Common myeloid progenitor, CD34-positive (primary cell): ENCODE measurements around the gene ZNF646.

ENCODE experiments used
- CTCF ChIA-PET: fragments of 350-600 bp; sonication (Branson Sonifier 250); formaldehyde crosslinking; loops from one replicate; lab custom pipeline; 2021; ENCODE audit warnings: antibody characterized with exemption; lab: Charles Lee
- POLR2A ChIA-PET: fragments of 350-600 bp; sonication (Branson Sonifier 250); formaldehyde crosslinking; loops from one replicate; lab custom pipeline; 2021; ENCODE audit warnings: antibody characterized with exemption; lab: Charles Lee
- DNase-seq, 3 donors: peaks; one replicate each; pipeline versions ENCODE4 v3.0.0 to v3.0.0-alpha.2; 2013
- H3K27ac ChIP-seq, 2 experiments: 1 replicate in 1 of 2; 2 replicates in 1 of 2; pipeline ENCODE4 v1.7.0; 2013; ENCODE audit warnings: inconsistent platforms in 2 of 2, low read length in 2 of 2, mild to moderate bottlenecking in 2 of 2, low read depth in 1 of 2, moderate library complexity in 1 of 2; ENCODE audit not compliant: severe bottlenecking in 2 of 2, insufficient read depth in 1 of 2, poor library complexity in 1 of 2
- H3K27me3 ChIP-seq, 5 experiments: replicated peaks in 2 of 5; 1 replicate in 3 of 5; 2 replicates in 2 of 5; pipeline versions ENCODE4 v1.6.1 to v1.7.0; 2013; ENCODE audit warnings: low read length in 4 of 5, mild to moderate bottlenecking in 2 of 5, moderate library complexity in 2 of 5, inconsistent platforms in 1 of 5; ENCODE audit not compliant: insufficient read depth in 5 of 5, control insufficient read depth in 4 of 5
- H3K36me3 ChIP-seq, 4 experiments: 1 replicate in 2 of 4; 2 replicates in 2 of 4; pipeline versions ENCODE4 v1.6.1 to v1.7.0; 2013; ENCODE audit warnings: low read length in 3 of 4, control low read depth in 1 of 4, mild to moderate bottlenecking in 1 of 4; ENCODE audit not compliant: control insufficient read depth in 4 of 4, insufficient read depth in 4 of 4
- H3K4me1 ChIP-seq, 4 experiments: 1 replicate in 3 of 4; 2 replicates in 1 of 4; pipeline versions ENCODE4 v1.6.1 to v1.7.1; 2013; ENCODE audit warnings: low read length in 3 of 4, mild to moderate bottlenecking in 3 of 4, control low read depth in 1 of 4, inconsistent platforms in 1 of 4, moderate library complexity in 1 of 4; ENCODE audit not compliant: control insufficient read depth in 4 of 4, insufficient read depth in 4 of 4; ENCODE audit errors: control extremely low read depth in 1 of 4
- H3K4me3 ChIP-seq, 7 experiments: 1 replicate in 4 of 7; 2 replicates in 3 of 7; pipeline versions ENCODE4 v1.5.1 to v1.7.0; 2013; ENCODE audit warnings: mild to moderate bottlenecking in 7 of 7, low read length in 6 of 7, moderate library complexity in 6 of 7, inconsistent platforms in 2 of 7, low read depth in 2 of 7, control low read depth in 1 of 7; ENCODE audit not compliant: insufficient read depth in 4 of 7, control insufficient read depth in 1 of 7; ENCODE audit errors: extremely low read depth in 1 of 7
- H3K9me3 ChIP-seq, 5 experiments: 1 replicate in 4 of 5; 2 replicates in 1 of 5; pipeline versions ENCODE4 v1.6.1 to v1.7.1; 2013; ENCODE audit warnings: low read length in 4 of 5, mild to moderate bottlenecking in 2 of 5, inconsistent platforms in 1 of 5, low read depth in 1 of 5, moderate library complexity in 1 of 5; ENCODE audit not compliant: control insufficient read depth in 4 of 5, insufficient read depth in 2 of 5; ENCODE audit errors: control extremely low read depth in 1 of 5
- WGBS: methylation state at CpG from one replicate; pipeline ENCODE4 v1.1.5; 2013; ENCODE audit not compliant: insufficient coverage; 5-methylcytosine and 5-hydroxymethylcytosine counted together

ZNF646 gene

DNA sequence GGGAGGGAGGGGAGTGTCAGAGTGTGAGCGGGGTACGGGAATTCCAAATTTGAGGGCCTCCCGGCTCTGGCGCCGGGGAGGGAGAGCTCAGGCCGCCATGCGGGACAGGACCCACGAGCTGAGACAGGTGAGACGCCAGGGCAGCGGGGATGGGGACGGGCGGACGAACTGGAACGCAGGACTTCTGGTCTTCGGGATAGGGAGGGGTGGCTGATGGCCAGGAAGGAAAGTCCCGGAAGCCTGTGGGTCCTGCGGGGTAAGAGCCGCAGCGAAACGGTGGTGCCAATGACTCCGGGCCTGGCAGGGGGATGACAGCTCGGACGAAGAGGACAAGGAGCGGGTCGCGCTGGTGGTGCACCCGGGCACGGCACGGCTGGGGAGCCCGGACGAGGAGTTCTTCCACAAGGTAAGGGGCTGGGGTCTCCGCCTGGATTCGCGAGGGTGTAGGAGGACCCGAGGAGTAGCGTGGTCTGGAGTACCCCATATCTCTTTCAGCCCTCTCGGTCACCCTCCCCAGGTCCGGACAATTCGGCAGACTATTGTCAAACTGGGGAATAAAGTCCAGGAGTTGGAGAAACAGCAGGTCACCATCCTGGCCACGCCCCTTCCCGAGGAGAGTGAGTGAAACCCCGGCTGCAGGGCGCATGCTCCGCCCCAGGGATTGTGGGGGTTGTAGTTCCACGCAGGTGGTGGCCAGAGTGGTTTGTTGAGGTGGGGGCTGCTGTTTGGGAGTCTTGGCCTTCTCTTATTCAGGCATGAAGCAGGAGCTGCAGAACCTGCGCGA lies 40.3 kb upstream of the ZNF646 start:
- DNase-seq, result peak; percentile 83 to 87 (median 85)
- peaks cover 5 to 35% (median 21%) of the 10 kb centered on the region in 4 experiments for H3K36me3 ChIP-seq
- 2% methylated on average over 28 of the region's 47 CpGs for WGBS

DNA sequence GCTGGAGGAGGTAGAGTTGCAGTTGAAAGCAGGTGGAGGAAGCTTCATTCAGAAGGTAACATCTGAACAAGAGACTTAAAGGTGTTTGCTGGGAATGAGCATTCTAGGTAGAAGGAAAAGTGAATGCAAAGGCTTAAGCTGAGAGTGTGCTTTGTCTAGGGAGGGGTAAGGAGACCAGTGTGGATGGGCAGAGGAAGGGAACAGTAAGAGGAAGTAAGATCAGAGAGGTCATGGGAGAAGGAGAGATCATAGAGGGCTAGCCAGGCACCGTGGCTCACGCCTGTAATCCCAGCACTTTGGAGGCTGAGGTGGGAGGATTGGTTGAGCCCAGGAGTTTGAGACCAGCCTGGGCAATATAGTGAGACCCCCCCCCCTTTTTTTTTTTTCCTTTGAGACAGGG lies 37.5 kb upstream of the ZNF646 start:
- Histone ChIP-seq H3K4me3 (no peak overlapping the region), H3K9me3 (no peaks in the 10 kb centered on the region), H3K27me3 (no peaks in the 10 kb centered on the region), H3K4me1 (peaks cover 3 to 26% (median 20%) of the 10 kb centered on the region in 4 experiments), H3K36me3 (peaks cover 18 to 55% (median 31%) of the 10 kb centered on the region in 4 experiments), H3K27ac (no peak overlapping the region)
- CTCF ChIA-PET, result interaction anchor here (0.5 to 2.7 kb wide), 2 partner anchors 52 to 415 kb away, joined by 3 to 11 read pairs; partner anchors contain the start of gene HSD3B7
- no peak for DNase-seq
- POLR2A ChIA-PET, result interaction anchor here (0.7 kb wide), 1 partner anchor 33 kb away, joined by 3 read pairs; no protein-coding TSS in a partner anchor
- WGBS, result 100% methylated on average over 1 of the region's 2 CpGs

More for the DNA sequence above, 40.3 kb upstream of the ZNF646 start:
- no peaks in the 10 kb centered on the region for H3K9me3 ChIP-seq
- H3K27ac ChIP-seq, result peak overlapping the region; percentile 96 to 97
- H3K4me1 ChIP-seq, result peaks cover 3 to 26% (median 21%) of the 10 kb centered on the region in 4 experiments
- ChIA-PET CTCF (interaction anchor here (1.0 kb wide), 2 partner anchors 40 to 49 kb away, joined by 3 read pairs; partner anchors contain the start of genes HSD3B7, ZNF646 and ZNF668), POLR2A (interaction anchor here (0.6 to 1.8 kb wide), 4 partner anchors 31 to 51 kb away, joined by 3 to 12 read pairs (median 3); partner anchors contain the start of genes ZNF646 and ZNF668)
- H3K4me3 ChIP-seq, result peak overlapping the region; percentile 79 to 100 (median 94)
- no peaks in the 10 kb centered on the region for H3K27me3 ChIP-seq

DNA sequence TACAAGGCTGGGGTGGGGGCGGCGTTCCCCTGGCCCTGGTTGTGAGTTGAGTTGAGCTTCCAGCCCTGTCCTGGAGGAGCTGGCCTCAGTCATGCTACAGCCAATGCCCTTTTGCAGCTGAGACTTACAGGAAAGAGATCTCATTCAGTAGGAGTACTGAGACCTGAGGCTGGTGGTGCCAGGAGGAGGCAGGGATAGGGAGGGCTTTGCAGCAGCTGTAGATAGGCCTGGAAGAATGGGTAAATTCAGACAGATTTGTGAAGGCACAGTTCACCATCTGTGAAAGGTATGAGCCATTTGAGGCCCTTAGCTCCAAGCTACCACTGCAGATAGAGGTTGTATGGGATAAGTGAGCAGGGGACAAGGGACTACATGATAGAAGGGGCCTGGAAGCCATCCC lies 35.2 kb upstream of the ZNF646 start:
- no peak for DNase-seq
- Histone ChIP-seq H3K4me3 (no peak overlapping the region), H3K9me3 (no peaks in the 10 kb centered on the region), H3K36me3 (peaks cover 22 to 75% (median 42%) of the 10 kb centered on the region in 4 experiments), H3K27me3 (no peaks in the 10 kb centered on the region), H3K4me1 (peaks cover 0 to 11% (median 6%) of the 10 kb centered on the region in 4 experiments), H3K27ac (no peak overlapping the region)
- ChIA-PET CTCF (interaction anchor here (1.4 to 1.9 kb wide), 2 partner anchors 12 to 26 kb away, joined by 3 to 7 read pairs; no protein-coding TSS in a partner anchor), POLR2A (interaction anchor here (1.6 kb wide), 1 partner anchor 35 kb away, joined by 3 read pairs; the partner anchor contains the start of genes ZNF646 and ZNF668)
- 100% methylated on average over 2 of the region's 2 CpGs for WGBS

DNA sequence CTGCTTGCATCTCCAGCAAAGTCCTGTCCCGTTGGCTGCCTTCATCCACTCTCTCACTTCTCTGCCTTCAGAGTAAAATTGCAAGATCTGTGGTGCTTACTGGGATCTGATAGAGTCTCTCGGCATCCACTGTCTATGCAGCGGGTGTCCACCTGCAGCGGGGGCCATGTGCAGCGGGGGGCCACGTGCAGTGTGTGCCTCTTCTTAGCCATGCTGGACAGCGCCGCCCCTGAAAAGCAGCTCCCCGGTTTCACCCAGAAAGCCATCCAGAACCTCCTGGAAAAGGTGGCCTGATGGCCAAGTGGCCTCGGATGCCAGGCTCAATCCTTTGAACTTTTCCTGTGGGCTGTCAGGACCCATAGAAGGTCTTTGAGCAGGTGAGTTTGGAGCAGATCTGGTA lies 31.4 kb upstream of the ZNF646 start:
- CTCF ChIA-PET, result interaction anchor here (0.8 to 1.6 kb wide), 4 partner anchors 15 to 58 kb away, joined by 3 to 4 read pairs (median 4); partner anchors contain the start of gene HSD3B7
- H3K36me3 ChIP-seq, result peaks cover 17 to 50% (median 31%) of the 10 kb centered on the region in 4 experiments
- no peak overlapping the region for H3K4me3 ChIP-seq
- no peak for DNase-seq
- 97% methylated on average over 10 of the region's 10 CpGs for WGBS
- no peaks in the 10 kb centered on the region for H3K9me3 ChIP-seq
- H3K27ac ChIP-seq, result no peak overlapping the region
- H3K27me3 ChIP-seq, result no peaks in the 10 kb centered on the region
- POLR2A ChIA-PET, result no interaction called here
- H3K4me1 ChIP-seq, result no peaks in the 10 kb centered on the region

DNA sequence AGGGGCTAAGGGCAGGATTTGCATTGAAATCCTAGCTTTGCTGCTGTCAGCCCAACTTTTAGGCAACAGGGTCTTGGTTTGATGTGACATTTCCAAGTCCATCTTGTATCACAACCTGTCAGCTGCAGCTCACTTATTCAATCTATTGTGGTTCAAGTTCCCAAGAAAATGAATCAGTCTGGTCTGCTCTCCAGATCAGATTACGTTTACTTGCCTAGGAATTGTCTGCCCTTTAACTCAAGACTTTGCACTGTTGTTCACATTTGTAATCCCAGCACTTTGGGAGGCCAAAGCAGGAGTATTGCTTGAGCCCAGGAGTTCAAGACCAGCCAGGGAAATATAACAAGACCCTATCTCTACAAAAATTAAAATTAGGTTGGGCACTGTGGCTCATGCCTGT lies 30.9 kb upstream of the ZNF646 start:
- ChIA-PET CTCF (interaction anchor here (1.6 kb wide), 1 partner anchor 58 kb away, joined by 4 read pairs; the partner anchor contains the start of gene HSD3B7), POLR2A (no interaction called here)
- WGBS, result 100% methylated on average over 1 of the region's 1 CpG
- H3K4me1 ChIP-seq, result peaks cover 0 to 2% (median 1%) of the 10 kb centered on the region in 4 experiments
- no peak for DNase-seq
- no peaks in the 10 kb centered on the region for H3K27me3 ChIP-seq
- no peak overlapping the region for H3K27ac ChIP-seq
- no peak overlapping the region for H3K4me3 ChIP-seq
- H3K36me3 ChIP-seq, result peaks cover 17 to 46% (median 26%) of the 10 kb centered on the region in 4 experiments
- no peaks in the 10 kb centered on the region for H3K9me3 ChIP-seq

DNA sequence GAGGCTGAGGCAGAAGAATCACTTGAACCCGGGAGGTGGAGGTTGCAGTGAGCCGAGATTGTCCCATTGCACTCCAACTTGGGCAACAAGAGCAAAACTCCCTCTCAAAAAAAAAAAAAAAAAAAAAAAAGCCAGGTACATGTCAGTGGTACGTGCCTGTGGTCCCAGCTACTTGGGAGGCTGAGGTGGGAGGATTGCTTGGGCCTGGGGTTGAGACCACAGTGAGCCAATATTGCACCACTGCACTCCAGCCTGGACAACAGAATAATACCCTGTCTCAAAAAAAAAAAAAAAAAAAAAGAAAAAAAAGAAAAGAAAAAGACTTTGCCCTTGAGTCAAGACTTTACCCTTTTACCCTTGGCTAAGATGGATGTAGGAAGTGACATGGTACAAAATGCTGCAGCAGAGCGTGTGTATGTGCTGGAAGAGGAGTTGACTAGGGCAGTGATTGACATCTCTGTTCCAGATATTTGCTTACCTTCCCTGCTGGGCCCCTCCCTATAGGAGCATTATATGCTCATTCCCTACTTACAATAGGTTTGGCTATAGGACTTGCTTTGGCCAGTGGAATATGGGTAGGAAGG lies 30.2 kb upstream of the ZNF646 start:
- H3K27me3 ChIP-seq, result no peaks in the 10 kb centered on the region
- whole genome bisulfite sequencing, result no CpG with 5 or more reads among the region's 4 CpGs
- H3K36me3 ChIP-seq, result peaks cover 12 to 39% (median 22%) of the 10 kb centered on the region in 4 experiments
- no peak for DNase-seq
- H3K4me3 ChIP-seq, result no peak overlapping the region
- no peaks in the 10 kb centered on the region for H3K9me3 ChIP-seq
- POLR2A ChIA-PET, result no interaction called here
- H3K4me1 ChIP-seq, result peaks cover 0 to 6% (median 5%) of the 10 kb centered on the region in 4 experiments
- no peak overlapping the region for H3K27ac ChIP-seq
- CTCF ChIA-PET, result interaction anchor here (1.6 kb wide), 1 partner anchor 59 kb away, joined by 4 read pairs; the partner anchor contains the start of gene HSD3B7
